ENCODE data around the gene ANKRD45.

DNA sequence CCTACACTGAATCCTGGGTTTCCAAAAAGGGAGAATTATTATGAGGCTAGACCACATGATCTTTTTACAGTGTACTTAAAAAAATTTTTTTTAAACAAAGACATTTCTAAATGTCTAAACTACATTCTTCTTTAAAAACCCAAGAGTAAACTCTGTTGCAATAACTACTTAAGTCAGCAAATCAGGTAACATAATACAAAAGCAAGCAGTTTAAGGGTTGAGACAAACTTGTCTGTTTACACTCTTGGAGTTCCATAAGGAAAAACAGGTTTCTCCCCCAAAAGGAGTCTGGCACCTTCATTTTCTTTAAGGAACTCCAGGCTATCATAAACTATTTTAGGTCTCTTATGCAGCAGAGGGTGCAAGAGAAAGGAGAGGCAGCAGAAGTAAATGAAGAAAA is 12.5 kb upstream of the ANKRD45 start:
- no peak for TF ChIP-seq CTCF (IDR thresholded peaks at IDR 0.05)
- TF ChIP-seq POLR2A (IDR thresholded peaks at IDR 0.05) = no peak
- TF ChIP-seq POLR2AphosphoS5 (IDR thresholded peaks at IDR 0.05) = no peak
